Activated CD8-positive, alpha-beta memory T cell treated with anti-CD3 and anti-CD28 coated beads for 24 hours (primary cell): ENCODE results near the gene PDGFB.

ENCODE experiments used
- DNase-seq: peaks from one replicate; pipeline ENCODE4 v3.0.0-alpha.2; 2020

PDGFB gene

DNA sequence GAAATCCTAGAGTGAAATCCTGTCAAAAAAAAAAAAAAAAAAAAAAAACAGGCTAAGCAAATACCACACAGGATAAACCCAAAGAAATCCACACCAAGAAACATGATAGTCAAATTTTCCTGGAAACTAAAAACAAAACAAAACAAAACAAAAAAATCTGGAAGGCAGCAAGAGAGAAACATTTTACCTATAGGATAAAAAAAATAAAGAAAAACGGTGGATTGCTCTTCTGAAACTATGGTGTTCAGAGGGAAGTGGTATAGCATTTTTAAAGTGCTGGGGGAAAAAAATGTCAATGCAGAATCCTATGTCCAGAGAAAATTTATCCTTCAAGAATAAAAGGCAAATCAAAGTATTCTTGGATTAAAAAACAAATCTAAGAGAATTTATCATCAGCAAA is 50.7 kb downstream of the PDGFB start:
- no peak for DNase-seq

DNA sequence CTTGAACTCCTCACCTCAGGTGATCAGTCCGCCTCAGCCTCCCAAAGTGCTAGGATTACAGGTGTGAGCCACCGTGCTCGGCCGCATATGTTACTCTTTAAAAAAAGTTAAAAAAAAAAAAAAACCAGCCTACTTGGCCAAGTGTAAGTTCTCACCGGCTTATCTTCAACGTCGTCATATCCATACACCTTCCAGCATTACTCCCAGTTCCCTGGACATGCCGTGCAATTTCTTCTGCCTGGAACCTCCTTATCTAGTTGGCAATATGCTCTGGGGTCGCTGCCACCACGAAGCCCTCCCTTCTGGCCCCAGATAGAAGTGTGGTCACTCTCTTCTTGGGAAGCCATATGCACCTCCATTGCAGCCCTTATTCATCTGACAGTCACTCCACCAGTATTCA is 56.0 kb downstream of the PDGFB start:
- DNase-seq, result no peak

DNA sequence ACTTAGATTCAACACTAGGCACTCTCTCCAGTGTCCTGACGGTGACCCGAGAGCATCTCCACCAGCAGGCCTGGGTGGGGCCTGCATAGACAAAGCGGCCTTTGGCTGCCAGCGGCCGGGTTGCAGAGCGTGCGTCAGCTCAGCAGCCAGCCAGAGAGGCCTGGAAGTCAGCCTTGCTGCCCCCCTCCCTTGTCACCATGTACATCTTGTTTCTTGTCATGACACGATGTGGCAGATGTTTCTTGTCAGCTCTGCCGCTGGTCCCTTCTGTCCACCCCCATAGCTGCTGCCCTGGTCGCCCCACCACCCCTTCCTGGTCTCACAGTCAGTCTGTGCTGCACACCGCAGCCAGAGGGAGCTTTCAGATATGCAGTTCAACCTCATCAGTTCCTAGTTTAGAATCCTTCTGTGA is 59.2 kb downstream of the PDGFB start:
- DNase-seq, result no peak

DNA sequence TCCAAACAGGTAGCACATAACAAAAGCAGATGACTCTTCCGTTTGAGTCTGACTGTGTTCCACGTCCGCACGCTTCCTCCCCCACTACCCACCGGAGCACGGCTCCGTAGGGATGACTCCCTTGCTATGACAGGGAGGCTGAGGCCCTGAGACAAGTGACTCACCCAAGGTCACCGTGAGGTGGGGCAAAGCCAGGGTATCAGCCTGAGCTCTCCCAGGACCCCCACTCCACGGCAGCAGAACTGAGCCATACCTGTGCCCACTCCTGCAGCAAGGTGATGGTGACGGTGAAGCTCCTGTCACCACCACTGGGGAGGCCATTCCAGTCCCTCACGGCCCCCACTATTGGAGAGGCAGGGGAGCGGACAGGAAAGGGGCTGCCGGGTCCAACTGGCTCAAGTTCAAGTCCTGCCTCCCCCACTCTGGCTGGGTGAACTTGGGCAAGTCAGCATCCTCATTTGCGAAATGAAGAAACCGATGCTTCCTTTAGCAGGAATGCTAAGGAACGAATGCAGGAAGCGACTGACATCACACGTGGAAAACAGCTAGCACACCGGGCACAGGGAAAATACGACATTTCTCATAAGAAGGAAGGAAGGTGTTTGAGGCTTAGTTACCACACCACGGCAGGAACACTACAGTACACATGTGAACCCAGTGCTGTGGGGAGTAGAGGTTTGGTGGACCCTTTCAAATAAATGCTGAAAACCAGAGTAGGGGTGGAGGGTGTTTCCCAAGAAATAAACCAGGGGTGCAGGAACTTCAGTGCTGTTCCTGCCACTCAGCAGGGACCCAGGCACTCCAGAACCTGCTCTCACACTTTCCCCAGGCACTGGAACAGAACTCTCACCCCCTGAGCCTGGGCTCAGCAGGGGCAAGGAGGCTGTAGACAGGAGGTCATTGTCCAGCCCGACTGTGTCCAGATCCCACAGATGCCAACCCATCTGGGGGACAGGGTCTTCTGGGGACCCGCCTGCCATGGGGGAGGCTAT is 59.9 kb downstream of the PDGFB start:
- no peak for DNase-seq

DNA sequence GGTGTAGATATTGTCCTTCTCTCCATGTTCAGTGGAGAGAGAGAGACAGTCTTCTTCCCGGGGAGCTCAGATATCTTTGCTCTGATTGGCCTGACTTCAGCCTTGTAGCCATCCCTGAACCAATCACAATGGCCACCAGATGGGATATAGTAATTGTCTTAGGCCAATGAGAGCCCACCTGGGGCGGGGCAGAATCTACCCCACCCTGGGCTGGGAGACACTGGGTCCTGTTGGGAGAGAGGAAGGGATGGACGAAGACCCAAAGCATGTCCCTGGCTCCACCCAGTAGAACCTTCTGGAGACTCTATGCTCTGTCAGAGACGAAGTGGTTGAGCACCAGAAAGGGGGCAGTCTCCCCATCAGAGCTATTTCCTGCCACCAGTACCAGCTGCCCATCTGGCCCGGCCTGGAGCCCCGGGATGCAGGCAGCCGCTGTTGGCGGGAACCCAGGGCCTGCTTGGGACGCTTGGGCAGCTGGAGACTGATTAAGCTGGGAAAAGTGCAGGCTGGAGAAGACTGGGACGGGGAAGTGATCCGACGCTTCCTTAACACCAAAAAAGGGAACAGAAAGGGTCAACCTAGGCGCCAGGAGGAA is 60.7 kb downstream of the PDGFB start:
- DNase-seq, result no peak

DNA sequence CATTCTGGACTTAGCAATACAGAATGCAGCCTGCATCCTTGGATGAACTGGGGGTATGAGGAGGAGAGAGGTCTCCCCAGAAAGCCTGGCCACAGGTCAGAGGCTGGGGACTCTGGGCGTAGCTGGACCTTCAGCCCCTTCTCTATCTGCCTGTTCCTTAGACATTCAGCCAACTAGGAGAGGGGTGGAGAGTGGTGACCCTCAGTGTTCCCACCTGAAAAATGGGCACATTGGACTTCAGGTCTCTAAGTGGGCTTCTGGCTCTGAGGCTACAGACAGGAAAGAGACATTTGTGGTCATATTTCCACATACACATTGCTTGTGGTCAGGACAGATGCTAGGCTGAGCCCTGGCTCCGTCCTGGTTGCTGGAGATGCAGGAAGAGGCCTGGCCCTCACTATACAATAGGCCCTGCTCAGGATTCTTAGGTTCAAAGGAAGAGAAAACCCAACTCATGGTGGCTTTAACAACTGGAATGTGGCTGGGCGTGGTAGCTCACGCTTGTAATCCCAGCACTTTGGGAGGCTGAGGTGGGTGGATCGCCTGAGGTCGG is 62.2 kb downstream of the PDGFB start:
- DNase-seq, result no peak

DNA sequence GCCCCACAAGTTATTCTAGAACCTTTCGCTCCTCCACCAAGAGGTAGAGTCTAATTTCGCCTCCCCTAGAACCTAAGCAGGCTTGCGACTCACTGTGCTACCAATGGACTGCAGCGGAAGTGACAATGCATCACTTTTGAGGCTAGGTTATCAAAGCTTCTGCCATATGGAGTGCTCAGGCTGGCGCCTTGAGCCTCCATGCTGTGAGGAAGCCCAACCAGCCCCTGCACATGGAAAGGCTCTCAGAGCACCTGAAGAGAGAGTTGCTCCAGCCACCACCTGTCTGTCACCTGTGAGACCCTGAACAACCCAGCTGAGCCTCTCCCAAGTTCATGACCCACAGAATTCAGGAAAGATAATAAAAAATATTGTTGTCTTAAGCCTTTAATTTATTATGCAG is 63.0 kb downstream of the PDGFB start:
- no peak for DNase-seq

DNA sequence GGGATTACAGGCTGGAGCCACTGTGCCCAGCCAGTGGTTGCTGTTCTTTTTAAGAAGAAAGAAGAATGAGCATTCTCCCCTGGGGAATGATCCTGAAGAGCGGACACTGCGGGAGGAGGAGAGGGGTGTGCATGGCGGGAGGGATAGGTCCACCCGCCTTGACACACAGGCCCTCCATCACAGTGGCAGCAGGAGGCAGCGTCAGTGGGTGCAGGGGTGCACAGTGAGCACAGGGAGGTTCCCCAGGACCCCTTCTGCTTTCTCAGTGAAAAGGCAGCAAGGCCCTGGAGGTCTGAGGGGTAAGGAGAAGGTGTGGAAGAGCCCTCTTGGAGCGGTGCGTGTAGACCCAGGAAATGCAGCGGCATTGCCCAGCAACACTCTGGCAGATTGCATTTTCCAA is 63.4 kb downstream of the PDGFB start:
- DNase-seq, result no peak

DNA sequence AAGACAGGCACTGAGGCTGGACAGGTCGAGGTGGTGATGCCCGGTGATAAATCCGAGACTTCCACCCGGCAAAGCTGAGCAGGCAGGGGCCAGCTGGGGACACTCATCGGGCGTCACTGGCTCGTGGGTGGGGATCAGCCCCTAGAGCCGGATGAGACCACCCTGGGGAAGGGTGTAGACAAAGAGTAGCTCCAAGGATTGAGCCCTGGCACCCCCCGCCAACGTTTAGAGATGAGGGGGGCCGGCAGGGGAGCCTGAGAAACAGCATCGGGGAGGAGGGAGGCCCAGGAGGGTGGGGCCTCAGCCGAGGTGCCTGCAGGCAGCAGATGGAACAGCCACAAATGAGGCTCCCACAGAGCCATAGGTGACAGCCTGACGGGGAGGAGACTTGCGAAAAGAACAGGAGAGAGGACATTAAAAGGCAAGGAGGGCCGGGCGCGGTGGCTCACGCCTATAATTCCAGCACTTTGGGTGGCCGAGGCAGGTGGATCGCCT is 64.9 kb downstream of the PDGFB start:
- no peak for DNase-seq

DNA sequence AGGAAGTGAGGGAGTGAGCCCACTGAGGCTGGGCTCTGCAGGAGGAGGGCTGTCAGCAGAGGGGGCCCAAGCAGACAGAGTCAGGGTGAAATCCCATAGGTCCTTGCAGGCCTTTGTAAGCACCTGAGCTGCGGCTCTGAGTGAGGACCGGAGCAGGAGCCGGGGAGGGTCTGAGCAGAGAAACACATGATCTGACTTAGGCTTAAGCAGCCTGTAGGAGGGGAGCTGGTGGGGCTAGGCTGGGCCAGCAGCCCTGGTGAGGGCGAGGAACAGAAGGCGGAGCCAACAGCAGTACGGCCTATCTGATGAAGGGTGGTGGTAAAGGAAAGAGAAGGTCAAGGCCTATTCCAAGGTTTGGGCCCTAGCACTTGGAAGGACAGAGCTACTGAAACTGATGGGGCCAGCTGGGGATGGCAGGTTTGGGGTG is 65.4 kb downstream of the PDGFB start:
- peak; percentile 55 for DNase-seq

DNA sequence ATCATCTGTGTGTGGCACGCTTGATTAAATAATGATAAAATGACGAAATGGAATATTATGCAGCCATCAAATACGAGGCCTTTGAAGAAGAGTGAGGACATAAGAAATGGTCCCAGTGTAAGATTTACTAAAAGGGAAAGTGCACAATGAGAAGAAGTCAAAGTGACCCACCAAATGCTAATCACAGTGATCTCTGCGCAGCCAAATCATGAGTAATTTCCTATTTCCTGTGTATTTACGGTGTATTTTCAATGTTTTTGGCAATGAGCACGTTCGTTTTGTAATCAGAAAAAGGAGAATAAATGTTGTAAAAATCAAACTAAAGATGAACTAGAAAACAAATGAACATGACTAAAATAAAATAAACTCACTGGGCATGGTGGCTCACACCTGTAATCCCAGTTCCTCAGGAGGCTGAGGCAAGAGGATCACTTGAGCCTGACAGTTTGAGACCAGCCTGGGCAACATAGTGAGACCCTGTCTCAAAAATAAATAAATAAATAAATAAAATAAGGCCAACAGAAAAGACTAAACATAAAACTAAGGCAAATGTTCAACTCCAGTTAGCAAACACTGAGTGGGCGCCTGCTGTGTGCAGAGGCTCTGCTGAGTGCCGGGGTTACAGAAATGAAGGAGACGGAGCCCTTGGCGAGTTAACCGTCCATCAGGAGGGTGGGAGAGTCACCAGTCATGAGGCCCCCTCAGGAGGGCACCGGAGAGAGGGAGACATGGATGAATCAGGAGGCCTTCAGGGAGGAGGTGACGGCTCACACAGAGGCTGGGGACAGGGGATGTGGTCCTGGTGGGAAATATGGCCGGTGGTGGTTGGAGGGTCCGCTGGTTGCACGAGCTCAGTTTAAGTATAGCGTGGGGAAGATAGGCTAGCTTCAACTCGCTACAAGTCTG is 66.3 kb downstream of the PDGFB start:
- peak; percentile 52 for DNase-seq

DNA sequence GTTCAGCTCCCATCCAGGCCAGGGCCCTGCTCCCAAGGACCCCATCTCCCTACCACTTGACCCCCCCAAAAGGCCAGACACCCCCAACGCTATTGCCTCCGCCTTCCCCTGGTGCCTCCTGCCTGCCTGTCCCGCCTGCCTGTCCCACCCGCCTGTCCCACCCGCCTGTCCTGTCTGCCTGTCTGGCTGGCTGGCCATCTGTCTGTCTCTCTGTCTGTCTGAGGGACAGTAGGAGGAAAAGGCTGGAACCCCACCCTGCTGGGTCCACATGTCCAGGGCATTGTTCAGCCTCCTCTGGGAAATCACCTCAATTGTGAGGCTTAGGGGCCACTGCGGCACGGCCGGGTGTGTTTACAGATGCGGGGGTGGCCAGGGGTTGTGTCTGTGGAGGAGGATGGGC is 67.0 kb downstream of the PDGFB start:
- peak; percentile 55 for DNase-seq

DNA sequence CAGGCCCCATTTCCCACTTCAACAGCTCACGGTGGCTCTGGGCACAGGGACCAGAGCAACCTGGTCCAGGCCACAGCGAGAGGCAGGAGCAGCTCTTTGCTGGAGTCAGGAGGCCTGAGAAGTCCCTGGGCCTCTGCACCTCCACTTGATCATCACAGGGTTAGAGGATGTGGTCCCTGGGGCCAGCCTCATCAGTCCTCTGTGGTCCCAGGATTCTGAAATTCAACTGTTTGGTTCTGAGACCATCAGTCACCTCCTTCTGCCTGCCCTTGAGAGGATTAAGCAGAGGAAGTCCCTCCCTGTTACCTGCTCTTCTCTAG is 67.4 kb downstream of the PDGFB start:
- no peak for DNase-seq

DNA sequence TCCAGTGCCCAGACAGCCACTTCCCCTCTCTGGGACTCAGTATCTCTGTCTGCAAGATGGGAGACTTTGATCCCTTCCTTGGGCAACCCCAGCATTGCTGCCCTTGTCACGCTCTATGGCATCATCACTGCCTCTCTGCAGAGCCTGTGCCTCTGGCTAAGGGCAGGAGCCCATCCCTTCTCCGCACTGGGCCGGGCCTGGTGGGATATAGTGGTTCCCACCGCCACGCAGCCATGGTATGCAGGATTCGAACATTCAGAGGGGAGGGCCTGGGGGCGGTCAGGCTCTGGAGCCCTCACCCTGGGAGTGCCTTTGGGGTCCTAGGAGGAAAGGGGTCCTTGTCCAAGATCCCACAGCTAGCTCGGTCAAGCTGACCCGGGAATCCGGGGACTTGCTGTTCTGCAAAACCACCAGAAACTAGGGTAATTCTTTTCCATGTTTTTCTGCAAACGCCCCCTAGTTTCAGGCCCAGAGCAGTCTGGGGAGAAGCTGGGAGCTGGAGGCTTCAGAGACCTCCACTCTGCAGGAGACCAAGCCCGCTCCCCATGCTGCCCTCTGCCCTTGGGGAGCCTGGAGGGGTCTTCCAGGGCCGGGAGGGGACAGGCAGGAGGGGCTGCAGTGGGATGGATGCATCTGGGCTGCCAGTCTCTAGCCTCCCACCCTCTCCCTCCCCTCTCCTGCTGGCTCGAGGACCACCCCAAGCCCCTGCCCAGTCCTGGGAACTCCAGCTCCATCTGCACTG is 67.9 kb downstream of the PDGFB start:
- DNase-seq, result peak; percentile 57

DNA sequence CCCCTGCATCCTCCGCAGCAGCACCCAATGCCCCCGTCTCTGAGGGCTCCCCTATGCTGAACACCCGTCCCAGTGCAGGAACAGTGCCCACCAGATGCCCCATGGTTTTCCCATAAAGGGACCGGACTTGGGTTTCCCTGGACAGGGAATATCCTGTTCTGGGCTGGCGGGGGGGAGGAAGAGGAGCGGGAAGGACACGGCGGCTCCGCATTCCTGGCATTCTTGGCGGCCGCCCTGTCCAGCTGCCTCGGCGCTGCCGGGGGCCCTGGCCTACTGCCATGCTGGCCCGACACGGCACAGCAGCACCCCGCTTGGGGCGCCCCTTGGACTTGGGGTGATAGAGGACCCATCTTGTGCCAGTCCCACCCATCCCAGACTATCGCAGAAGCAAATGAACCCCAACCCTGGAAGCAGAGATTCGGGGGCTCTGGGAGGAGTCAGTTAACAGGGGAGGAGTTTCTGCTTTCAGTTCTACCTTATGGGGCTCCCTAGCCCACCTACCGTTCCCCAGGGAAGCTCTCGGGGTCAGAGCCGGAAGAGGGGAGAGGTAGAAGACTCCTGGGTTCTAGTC is 68.6 kb downstream of the PDGFB start:
- DNase-seq, result peak; percentile 55

DNA sequence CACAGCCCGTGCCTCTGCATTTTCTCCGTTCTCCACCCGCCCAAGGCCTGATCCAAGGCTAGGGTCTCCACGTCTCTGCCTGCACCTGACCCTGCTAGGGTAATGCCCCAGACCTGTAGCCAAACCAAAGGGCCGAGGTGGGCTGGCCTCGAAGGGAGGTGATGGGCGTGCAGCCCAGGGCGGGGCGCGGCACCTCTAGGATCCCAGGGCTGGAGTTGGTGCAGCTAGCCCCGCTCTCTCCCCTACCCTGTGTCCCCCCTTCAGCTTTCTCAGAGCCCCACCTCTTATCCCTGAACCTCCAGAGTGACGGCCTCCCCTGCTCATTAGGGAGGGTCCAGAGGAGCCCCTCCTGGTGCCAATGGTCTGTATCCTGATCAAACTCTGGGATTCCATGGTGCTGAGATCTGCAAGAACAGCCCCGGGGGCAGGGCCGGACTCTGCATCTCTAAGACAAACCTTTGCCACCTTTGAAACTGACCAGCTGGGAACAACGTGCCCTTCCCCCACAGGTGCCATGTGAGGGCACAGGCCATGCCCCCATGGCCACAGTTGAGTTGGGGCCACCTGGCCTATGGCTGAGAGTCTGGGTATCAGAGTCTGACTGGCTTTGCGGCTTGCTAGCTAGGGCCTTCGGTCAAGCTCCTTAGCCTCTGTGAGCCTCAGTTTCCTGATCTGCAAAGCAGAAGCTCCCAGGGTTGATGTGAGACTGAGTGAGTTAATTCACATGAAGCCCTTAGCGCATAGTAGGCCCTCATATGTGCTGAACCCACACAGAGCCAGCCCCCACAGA is 69.2 kb downstream of the PDGFB start:
- peak; percentile 59 for DNase-seq

DNA sequence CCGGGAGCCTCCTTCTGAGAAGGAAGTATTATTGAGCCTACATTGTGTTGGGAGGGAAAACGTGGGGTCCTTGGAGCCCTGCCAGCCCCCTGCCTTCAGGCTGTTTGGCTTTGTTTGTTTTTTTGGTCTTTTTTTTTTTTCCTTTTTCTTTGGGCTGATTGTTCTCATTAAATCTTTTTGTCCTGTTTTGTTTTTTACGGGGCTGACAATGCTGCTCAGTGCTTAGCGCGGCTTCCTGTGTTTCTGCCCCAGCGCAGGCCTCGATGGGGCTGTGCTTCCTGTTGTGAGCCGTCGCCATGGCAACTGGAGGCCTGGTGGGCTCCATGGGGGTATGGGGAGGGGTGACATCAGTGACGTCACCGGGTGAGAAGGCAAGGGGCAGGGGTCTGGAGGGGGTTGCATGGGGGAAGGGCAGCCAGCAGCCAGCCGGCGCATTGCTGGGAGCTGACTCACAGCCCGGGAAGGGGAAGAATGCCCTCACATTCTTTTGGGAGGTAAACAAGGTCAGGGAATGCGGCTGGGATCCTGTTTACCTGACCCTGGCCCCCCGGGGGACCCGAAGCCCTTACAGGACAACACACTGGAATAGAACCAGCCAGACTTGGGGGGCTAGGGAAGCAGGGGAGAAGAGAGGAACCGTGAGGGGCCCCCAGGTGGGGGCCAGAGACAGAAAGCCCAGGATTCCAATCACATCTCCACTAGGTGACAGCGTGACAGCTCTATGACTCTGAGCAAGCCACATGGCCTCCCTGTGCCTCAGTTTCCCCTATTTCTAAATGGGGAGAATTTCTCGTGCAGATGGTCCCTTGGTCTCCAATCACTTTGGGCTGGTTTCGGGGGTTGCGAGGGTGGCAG is 70.1 kb downstream of the PDGFB start:
- peak; percentile 79 for DNase-seq

DNA sequence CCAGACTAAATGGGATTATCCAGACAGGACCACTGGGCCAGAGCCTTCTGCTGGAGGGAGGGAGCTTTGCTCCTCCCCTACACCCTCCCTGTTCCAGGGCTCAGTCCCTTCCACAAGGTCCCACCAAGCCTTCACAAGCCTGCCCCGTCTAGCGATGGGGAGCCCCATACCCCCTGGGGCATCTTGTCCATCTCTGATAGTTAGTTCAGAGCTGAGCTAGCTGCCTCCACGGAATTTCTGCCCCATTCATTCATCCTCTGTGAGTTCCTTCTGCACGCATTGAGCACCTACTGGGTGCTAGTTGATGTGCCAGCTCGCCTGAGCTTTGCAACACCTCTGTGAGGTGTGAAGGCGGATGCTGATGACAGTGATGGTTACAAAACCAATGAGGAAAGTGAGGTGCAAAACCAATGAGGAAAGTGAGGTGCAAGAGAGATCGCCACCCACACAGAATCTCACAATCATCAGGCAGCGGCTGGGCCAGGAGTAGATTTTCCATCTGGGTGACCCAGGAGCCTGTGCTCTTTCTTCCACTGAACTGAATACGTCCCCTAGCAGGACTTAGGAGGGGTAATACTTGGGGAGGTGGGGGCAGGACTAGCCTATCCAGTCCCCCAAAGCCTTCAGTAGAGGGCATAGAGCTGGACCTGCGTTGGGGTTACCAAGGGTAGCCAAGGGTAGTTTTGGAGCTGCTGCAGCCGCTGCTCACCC is 70.8 kb downstream of the PDGFB start:
- peak; percentile 74 for DNase-seq
